ENCODE measurements around the gene ELAVL3. TPM values are rescaled to one million over a fixed set of nuclear protein-coding genes. Genes with fewer than 3 reads are reported as not detected.

The ELAVL3 gene
- total and polyA plus RNA-seq, 8 donors: 0.08 to 0.16 (median 0.15) TPM; not detected in 5

DNA sequence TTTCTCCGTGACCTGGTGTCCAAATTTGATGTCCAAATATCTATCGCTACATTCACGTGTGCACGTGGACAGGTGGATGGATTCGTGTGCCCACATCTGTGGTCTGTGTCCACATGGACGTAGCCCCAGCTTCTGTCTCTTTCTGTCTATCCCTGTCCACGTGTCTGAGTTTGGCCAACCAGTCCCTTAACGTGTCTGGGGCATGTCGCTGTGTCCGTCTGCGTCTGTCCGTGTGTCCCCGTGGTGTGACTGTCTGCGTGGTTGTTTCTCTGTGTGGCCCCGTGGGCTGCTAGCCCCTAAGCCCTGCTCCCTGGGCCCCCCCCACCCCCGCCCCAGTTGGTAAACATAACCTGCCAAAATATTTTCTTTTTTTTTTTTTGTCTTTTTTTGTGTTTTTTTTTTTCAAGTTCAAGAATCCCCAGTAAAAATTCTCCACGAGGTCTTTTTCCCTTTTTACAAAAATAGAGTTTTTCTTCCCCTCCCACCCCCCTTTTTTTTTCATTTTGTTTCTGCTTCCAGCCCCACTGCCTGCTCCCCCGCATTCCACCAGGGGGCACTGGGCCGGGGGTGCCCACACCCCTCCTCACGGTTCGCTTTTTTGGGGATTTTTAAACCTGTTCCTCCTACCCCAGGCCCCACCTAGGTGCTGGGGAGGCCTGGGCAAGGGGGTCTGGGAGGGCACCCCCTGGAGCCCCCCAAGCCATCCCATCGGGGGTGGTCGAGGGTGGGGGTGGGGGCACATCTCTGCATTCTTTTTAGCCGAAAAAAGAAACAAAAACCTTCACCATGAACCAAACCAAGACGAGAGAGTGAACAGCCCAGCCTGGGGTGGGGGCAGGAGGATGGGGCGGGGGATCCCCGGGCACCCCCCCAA, 27.1 kb downstream of the ELAVL3 start:
- H3K4me3 ChIP-seq: no peak overlapping the region
- DNase-seq: no peak
- WGBS, 2 donors: 45 to 51% methylated on average over 24 to 27 of the region's 27 CpGs
- no peaks in the 10 kb centered on the region for H3K27me3 ChIP-seq
- TF ChIP-seq, protein P1, sequence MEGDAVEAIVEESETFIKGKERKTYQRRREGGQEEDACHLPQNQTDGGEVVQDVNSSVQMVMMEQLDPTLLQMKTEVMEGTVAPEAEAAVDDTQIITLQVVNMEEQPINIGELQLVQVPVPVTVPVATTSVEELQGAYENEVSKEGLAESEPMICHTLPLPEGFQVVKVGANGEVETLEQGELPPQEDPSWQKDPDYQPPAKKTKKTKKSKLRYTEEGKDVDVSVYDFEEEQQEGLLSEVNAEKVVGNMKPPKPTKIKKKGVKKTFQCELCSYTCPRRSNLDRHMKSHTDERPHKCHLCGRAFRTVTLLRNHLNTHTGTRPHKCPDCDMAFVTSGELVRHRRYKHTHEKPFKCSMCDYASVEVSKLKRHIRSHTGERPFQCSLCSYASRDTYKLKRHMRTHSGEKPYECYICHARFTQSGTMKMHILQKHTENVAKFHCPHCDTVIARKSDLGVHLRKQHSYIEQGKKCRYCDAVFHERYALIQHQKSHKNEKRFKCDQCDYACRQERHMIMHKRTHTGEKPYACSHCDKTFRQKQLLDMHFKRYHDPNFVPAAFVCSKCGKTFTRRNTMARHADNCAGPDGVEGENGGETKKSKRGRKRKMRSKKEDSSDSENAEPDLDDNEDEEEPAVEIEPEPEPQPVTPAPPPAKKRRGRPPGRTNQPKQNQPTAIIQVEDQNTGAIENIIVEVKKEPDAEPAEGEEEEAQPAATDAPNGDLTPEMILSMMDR (IDR thresholded peaks at IDR 0.05): no peak
- H3K36me3 ChIP-seq: peaks cover 0 to 10% (median 0%) of the 10 kb centered on the region in 3 donors
- intact Hi-C loops (cut with DNase I): no loop called here
- no peak overlapping the region for H3K27ac ChIP-seq
- no peak for ATAC-seq
- no peak for FAIRE-seq
- H3K9me3 ChIP-seq: no peaks in the 10 kb centered on the region
- H3K4me1 ChIP-seq: no peaks in the 10 kb centered on the region

DNA sequence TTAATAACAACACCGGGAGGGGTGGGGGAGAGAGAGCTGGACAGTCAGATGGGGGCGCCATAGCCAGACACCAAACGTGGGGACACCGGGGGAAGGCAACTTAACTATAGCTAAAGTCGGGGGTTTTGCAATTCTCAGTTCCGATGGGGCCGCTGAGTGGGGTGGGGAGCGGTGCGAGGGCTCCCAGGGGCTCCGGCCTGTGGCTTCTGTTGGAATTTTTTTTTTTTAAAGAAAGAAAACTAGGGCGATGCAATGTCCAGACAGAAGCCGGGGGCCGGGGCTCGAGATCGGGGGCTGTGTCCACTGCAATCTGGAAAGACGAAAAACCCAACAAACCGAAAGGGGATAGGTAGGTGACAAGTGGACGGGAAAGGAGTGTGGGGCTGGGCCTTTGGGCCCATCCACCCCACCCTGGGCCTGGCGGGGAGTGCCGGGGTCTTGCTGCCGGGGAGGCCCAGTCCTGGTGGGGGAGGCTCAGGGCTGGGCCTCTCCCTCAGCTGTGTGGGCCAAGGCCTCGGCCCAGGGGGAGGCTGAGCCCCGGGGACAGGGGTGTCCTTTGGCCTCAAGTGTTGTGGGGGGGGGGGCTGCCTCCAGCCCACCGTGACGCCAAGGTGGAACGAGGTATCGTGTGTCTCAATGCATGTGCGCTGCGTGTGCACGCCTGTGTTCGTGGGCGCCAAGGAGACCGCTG, 28.1 kb downstream of the ELAVL3 start:
- WGBS, 2 donors: 78 to 80% methylated on average over 32 to 33 of the region's 33 CpGs
- no peak for FAIRE-seq
- TF ChIP-seq, protein P1 (IDR thresholded peaks at IDR 0.05): no peak
- intact Hi-C loops (cut with DNase I): no loop called here
- Histone ChIP-seq H3K27me3 (no peaks in the 10 kb centered on the region), H3K36me3 (peaks cover 0 to 14% (median 0%) of the 10 kb centered on the region in 3 donors), H3K4me1 (no peaks in the 10 kb centered on the region), H3K27ac (no peak overlapping the region), H3K4me3 (no peak overlapping the region), H3K9me3 (no peaks in the 10 kb centered on the region)
- no peak for DNase-seq
- ATAC-seq: no peak

DNA sequence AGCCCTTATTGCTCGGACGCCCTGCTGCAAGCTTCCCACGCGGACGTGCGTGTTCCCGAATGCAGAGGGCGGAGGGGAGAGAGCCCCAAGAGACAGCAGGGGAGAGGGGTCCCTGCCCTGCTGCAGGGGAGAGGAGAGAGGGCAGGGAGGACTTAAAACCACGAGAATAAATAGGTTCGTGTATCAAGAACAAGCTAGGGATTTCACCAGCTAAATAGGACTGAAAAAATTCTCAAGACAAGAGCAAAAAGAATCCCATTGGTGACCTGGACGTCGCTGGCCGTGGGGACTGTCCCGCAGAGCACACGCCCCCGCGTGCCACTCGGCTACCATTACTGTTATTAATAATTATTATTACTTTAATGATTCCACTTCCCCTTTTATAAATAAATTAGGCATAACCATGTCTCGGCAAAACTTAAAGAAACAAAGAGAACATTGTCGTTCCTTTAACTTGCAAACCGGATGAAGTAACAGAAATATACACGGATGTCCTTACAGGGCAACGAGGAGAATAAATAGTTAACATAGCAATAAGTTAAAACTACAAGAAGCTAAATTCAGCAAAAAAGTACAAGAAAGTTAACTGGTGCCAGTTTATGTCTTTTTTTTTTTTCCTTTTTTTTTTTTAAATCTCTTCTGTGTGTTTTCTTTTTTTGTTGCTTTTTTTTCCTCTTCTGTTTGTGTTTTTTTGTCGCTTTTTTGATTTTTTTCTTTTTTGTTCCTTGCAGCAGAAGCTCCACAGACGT, 28.8 kb downstream of the ELAVL3 start:
- intact Hi-C loops (cut with DNase I): no loop called here
- no peak overlapping the region for H3K27ac ChIP-seq
- TF ChIP-seq, protein P1 (IDR thresholded peaks at IDR 0.05): no peak
- FAIRE-seq (no peak), ATAC-seq (no peak), DNase-seq (no peak)
- peaks cover 0 to 18% (median 0%) of the 10 kb centered on the region in 3 donors for H3K36me3 ChIP-seq
- H3K9me3 ChIP-seq: no peaks in the 10 kb centered on the region
- no peaks in the 10 kb centered on the region for H3K4me1 ChIP-seq
- no peak overlapping the region for H3K4me3 ChIP-seq
- WGBS, 2 donors: 39 to 44% methylated on average over 25 of the region's 25 CpGs
- H3K27me3 ChIP-seq: no peaks in the 10 kb centered on the region

DNA sequence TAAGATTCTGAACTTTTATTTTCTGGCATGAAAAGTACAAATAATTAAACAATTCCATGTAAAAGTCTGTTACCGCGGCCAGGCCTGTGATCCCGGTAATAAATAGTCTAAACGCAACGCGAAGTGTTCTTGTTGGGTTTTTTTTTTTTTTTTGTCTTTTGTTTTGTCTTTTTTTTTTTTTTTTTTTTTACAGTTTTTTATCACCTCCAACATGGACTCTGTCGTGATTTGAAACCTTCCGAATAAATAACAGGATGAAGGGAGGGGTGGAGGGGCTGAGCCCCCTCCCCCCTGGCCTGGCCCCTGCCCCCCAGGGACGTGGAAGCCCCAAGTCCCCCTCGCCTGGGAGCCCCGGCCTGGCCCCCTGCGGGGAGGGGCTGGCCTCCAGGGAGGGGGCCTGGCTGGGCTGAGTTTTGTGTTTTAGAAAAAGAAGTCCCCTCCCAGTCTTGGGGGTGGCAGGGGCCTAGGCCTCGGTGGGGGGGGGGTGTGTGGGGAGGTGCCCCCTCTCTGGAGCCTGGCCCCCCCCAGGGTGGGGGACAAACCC, 29.4 kb downstream of the ELAVL3 start:
- ATAC-seq (no peak), DNase-seq (no peak), FAIRE-seq (no peak)
- no peaks in the 10 kb centered on the region for H3K27me3 ChIP-seq
- H3K36me3 ChIP-seq: peaks cover 0 to 18% (median 0%) of the 10 kb centered on the region in 3 donors
- TF ChIP-seq, protein P1 (IDR thresholded peaks at IDR 0.05): no peak
- H3K4me1 ChIP-seq: no peaks in the 10 kb centered on the region
- H3K4me3 ChIP-seq: no peak overlapping the region
- 44 to 51% methylated on average over 13 of the region's 13 CpGs for WGBS, 2 donors
- intact Hi-C loops (cut with DNase I): no loop called here
- no peaks in the 10 kb centered on the region for H3K9me3 ChIP-seq
- no peak overlapping the region for H3K27ac ChIP-seq
